Activated CD4-positive, alpha-beta T cell treated with anti-CD3 and anti-CD28 coated beads, Interleukin-2, amount 10 ng/mL, durations not matched to agents 7 days and 5 days (primary cell): ENCODE measurements around the gene IFNA14. TPM values are rescaled to one million over a fixed set of nuclear protein-coding genes. Genes with fewer than 3 reads are reported as not detected.
A peak's percentile ranks its signal among the peaks of the same experiment; 100 is the strongest.

Experiments
- CTCF ChIA-PET: fragments of 350-600 bp; sonication (Branson Sonifier 250); formaldehyde crosslinking; loops from one replicate; lab custom pipeline; 2021; ENCODE audit warnings: antibody characterized with exemption; lab: Charles Lee
- POLR2A ChIA-PET: fragments of 350-600 bp; sonication (Branson Sonifier 250); formaldehyde crosslinking; loops from one replicate; lab custom pipeline; 2021; ENCODE audit warnings: antibody characterized with exemption; lab: Charles Lee
- DNase-seq: peaks from one replicate; pipeline ENCODE4 v3.0.0-alpha.2; 2020
- H3K27ac Mint-ChIP-seq: one replicate; pipeline ENCODE4 v1.8.0; 2021; ENCODE audit warnings: mild to moderate bottlenecking, moderate library complexity, mixed read lengths
- H3K27me3 Mint-ChIP-seq: one replicate; pipeline ENCODE4 v1.8.0; 2021; ENCODE audit warnings: mixed read lengths
- H3K36me3 Mint-ChIP-seq: one replicate; pipeline ENCODE4 v1.8.0; 2021; ENCODE audit warnings: low read depth, mixed read lengths
- H3K4me1 Mint-ChIP-seq: one replicate; pipeline ENCODE4 v1.8.0; 2021; ENCODE audit warnings: mixed read lengths
- H3K4me3 Mint-ChIP-seq: one replicate; pipeline ENCODE4 v1.8.0; 2021; ENCODE audit warnings: mild to moderate bottlenecking, moderate library complexity, mixed read lengths
- H3K9me3 Mint-ChIP-seq: one replicate; pipeline ENCODE4 v1.8.0; 2021; ENCODE audit warnings: mixed read lengths
- total RNA-seq, 2 experiments: library from RNA; stranded (reverse); gene quantifications; one replicate each; pipeline ENCODE4 v1.2.3, GENCODE V29; 2021

Gene IFNA14
- total RNA-seq = not detected

GRCh38 chr9:21239911-21240310, at the start of gene IFNA14:
Gene IFNA14 (minus strand): TSS chr9:21240005. CDS start chr9:21239935, 70 bp downstream.
- Mint-ChIP-seq H3K9me3 (no peaks in the 10 kb centered on the region), H3K36me3 (no peaks in the 10 kb centered on the region), H3K4me1 (peaks cover 13% of the 10 kb centered on the region), H3K27me3 (peaks cover 42% of the 10 kb centered on the region), H3K4me3 (no peak within 1 kb of the TSS), H3K27ac (no peak within 1 kb of the TSS)
- CTCF ChIA-PET = no interaction called here
- POLR2A ChIA-PET = no interaction called here
- no peak for DNase-seq

- CTCF ChIA-PET = no interaction called here
- POLR2A ChIA-PET = no interaction called here
- no peaks in the 10 kb centered on the region for H3K9me3 Mint-ChIP-seq
Measured at GRCh38 chr9:21287280-21287679, 47.5 kb upstream of the IFNA14 start.

GRCh38 chr9:21286659-21287058, 46.9 kb upstream of the IFNA14 start:
- no peaks in the 10 kb centered on the region for H3K36me3 Mint-ChIP-seq
- DNase-seq = no peak
- POLR2A ChIA-PET = no interaction called here
- CTCF ChIA-PET = no interaction called here
- H3K27me3 Mint-ChIP-seq = peaks cover 14% of the 10 kb centered on the region
- H3K27ac Mint-ChIP-seq = no peak overlapping the region
- no peaks in the 10 kb centered on the region for H3K4me1 Mint-ChIP-seq
- H3K9me3 Mint-ChIP-seq = no peaks in the 10 kb centered on the region
- no peak overlapping the region for H3K4me3 Mint-ChIP-seq

More at GRCh38 chr9:21287280-21287679, 47.5 kb upstream of the IFNA14 start:
- no peak for DNase-seq
- H3K27ac Mint-ChIP-seq = no peak overlapping the region
- H3K4me1 Mint-ChIP-seq = no peaks in the 10 kb centered on the region
- H3K27me3 Mint-ChIP-seq = peaks cover 14% of the 10 kb centered on the region
- no peaks in the 10 kb centered on the region for H3K36me3 Mint-ChIP-seq
- no peak overlapping the region for H3K4me3 Mint-ChIP-seq

- Mint-ChIP-seq H3K27ac (no peak overlapping the region), H3K27me3 (peaks cover 20% of the 10 kb centered on the region), H3K4me1 (no peaks in the 10 kb centered on the region), H3K9me3 (no peaks in the 10 kb centered on the region), H3K4me3 (no peak overlapping the region), H3K36me3 (no peaks in the 10 kb centered on the region)
- CTCF ChIA-PET = no interaction called here
- POLR2A ChIA-PET = no interaction called here
- no peak for DNase-seq
Measured at GRCh38 chr9:21286099-21286498, 46.3 kb upstream of the IFNA14 start.

- H3K27ac Mint-ChIP-seq = no peak overlapping the region
- POLR2A ChIA-PET = no interaction called here
- CTCF ChIA-PET = no interaction called here
Measured at GRCh38 chr9:21281275-21281674, 41.5 kb upstream of the IFNA14 start.

GRCh38 chr9:21268347-21268657, 28.5 kb upstream of the IFNA14 start:
- Mint-ChIP-seq H3K4me1 (no peaks in the 10 kb centered on the region), H3K36me3 (no peaks in the 10 kb centered on the region), H3K27ac (no peak overlapping the region), H3K27me3 (peaks cover 44% of the 10 kb centered on the region), H3K9me3 (no peaks in the 10 kb centered on the region), H3K4me3 (no peak overlapping the region)
- ChIA-PET CTCF (no interaction called here), POLR2A (no interaction called here)
- DNase-seq = no peak

More at GRCh38 chr9:21281275-21281674, 41.5 kb upstream of the IFNA14 start:
- no peak overlapping the region for H3K4me3 Mint-ChIP-seq
- H3K36me3 Mint-ChIP-seq = no peaks in the 10 kb centered on the region
- no peaks in the 10 kb centered on the region for H3K4me1 Mint-ChIP-seq
- DNase-seq = no peak
- peaks cover 40% of the 10 kb centered on the region for H3K27me3 Mint-ChIP-seq
- no peaks in the 10 kb centered on the region for H3K9me3 Mint-ChIP-seq

- Mint-ChIP-seq H3K27me3 (peaks cover 43% of the 10 kb centered on the region), H3K4me3 (no peak overlapping the region), H3K4me1 (no peaks in the 10 kb centered on the region), H3K27ac (no peak overlapping the region), H3K9me3 (no peaks in the 10 kb centered on the region), H3K36me3 (no peaks in the 10 kb centered on the region)
- DNase-seq = no peak
- ChIA-PET POLR2A (no interaction called here), CTCF (interaction anchor here (0.5 to 1.7 kb wide), 3 partner anchors 15 to 474 kb away, joined by 3 to 6 read pairs (median 3); no protein-coding TSS in a partner anchor)
Measured at GRCh38 chr9:21267485-21268346, 27.9 kb upstream of the IFNA14 start.

GRCh38 chr9:21266733-21267484, 27.1 kb upstream of the IFNA14 start:
- H3K4me1 Mint-ChIP-seq = no peaks in the 10 kb centered on the region
- ChIA-PET POLR2A (no interaction called here), CTCF (interaction anchor here (1.7 kb wide), 1 partner anchor 14 kb away, joined by 6 read pairs; no protein-coding TSS in a partner anchor)
- H3K4me3 Mint-ChIP-seq = no peak overlapping the region
- H3K36me3 Mint-ChIP-seq = no peaks in the 10 kb centered on the region
- H3K27ac Mint-ChIP-seq = no peak overlapping the region
- no peak for DNase-seq
- H3K9me3 Mint-ChIP-seq = no peaks in the 10 kb centered on the region
- peaks cover 43% of the 10 kb centered on the region for H3K27me3 Mint-ChIP-seq

GRCh38 chr9:21265421-21266189, 25.8 kb upstream of the IFNA14 start:
- Mint-ChIP-seq H3K9me3 (no peaks in the 10 kb centered on the region), H3K4me3 (no peak overlapping the region), H3K27me3 (peaks cover 40% of the 10 kb centered on the region), H3K36me3 (no peaks in the 10 kb centered on the region), H3K4me1 (no peaks in the 10 kb centered on the region), H3K27ac (no peak overlapping the region)
- POLR2A ChIA-PET = no interaction called here
- CTCF ChIA-PET = interaction anchor here (1.7 kb wide), 1 partner anchor 13 kb away, joined by 6 read pairs; no protein-coding TSS in a partner anchor
- no peak for DNase-seq

- Mint-ChIP-seq H3K36me3 (no peaks in the 10 kb centered on the region), H3K4me1 (peaks cover 5% of the 10 kb centered on the region), H3K4me3 (no peak overlapping the region), H3K9me3 (no peaks in the 10 kb centered on the region), H3K27ac (no peak overlapping the region), H3K27me3 (peaks cover 35% of the 10 kb centered on the region)
- CTCF ChIA-PET = no interaction called here
- POLR2A ChIA-PET = interaction anchor here (0.6 to 0.7 kb wide), 2 partner anchors 249 to 272 kb away, joined by 3 to 7 read pairs; no protein-coding TSS in a partner anchor
- DNase-seq = no peak
Measured at GRCh38 chr9:21255538-21256212, 15.9 kb upstream of the IFNA14 start.

- CTCF ChIA-PET = interaction anchor here (1.0 to 1.2 kb wide), 4 partner anchors 14 to 306 kb away, joined by 3 to 6 read pairs (median 3); no protein-coding TSS in a partner anchor
- Mint-ChIP-seq H3K27me3 (peaks cover 36% of the 10 kb centered on the region), H3K36me3 (no peaks in the 10 kb centered on the region)
Measured at GRCh38 chr9:21252721-21253547, 13.1 kb upstream of the IFNA14 start.

More at GRCh38 chr9:21252721-21253547, 13.1 kb upstream of the IFNA14 start:
- Mint-ChIP-seq H3K4me1 (peaks cover 5% of the 10 kb centered on the region), H3K9me3 (no peaks in the 10 kb centered on the region), H3K27ac (no peak overlapping the region), H3K4me3 (no peak overlapping the region)
- DNase-seq = peak; percentile 17
- POLR2A ChIA-PET = interaction anchor here (0.7 kb wide), 1 partner anchor 58 kb away, joined by 8 read pairs; no protein-coding TSS in a partner anchor
